Renal pelvis (tissue), 12 donors: ENCODE measurements around the gene BANP. TPM values are rescaled to one million over a fixed set of nuclear protein-coding genes. Genes with fewer than 3 reads are reported as not detected.
"Not testable (repeated sequence)": the region's sequence is repeated elsewhere in the genome, so short reads cannot be mapped to it uniquely, and the experiment has no call there.

ENCODE experiments used
- DNase-seq: peaks from one replicate; pipeline ENCODE4 v3.0.0-alpha.2; 2013
- long read RNA-seq, 16 experiments: transcript quantifications; one replicate each; lab custom pipeline, GENCODE V29; 2026
- polyA plus RNA-seq, 3 donors: library from polyadenylated mRNA; unstranded; fragments of 120-200 nt; gene quantifications; one replicate each; pipeline ENCODE4 v1.2.1, GENCODE V29; 2013; ENCODE audit not compliant: insufficient read length in 3 of 3

The BANP gene
- 10 to 100 TPM; 23.1 to 27.4 (median 27.3) TPM for polyA plus RNA-seq
- long read RNA-seq, donor 1, partial matches to known transcripts, result 0 of 3 reads
- long read RNA-seq, donor 1, other reads (novel, unspliced or antisense), result 0 of 3 reads
- long read RNA-seq, donor 2, partial matches to known transcripts, result 5 of 10 reads
- long read RNA-seq, donor 2, other reads (novel, unspliced or antisense), result 0 of 10 reads
- long read RNA-seq, donor 3, partial matches to known transcripts, result 0 of 4 reads
- long read RNA-seq, donor 3, other reads (novel, unspliced or antisense), result 0 of 4 reads
- long read RNA-seq, donor 4, partial matches to known transcripts, result 0 of 2 reads
- long read RNA-seq, donor 4, other reads (novel, unspliced or antisense), result 0 of 2 reads
- long read RNA-seq, donor 5, partial matches to known transcripts, result 0 of 2 reads
- long read RNA-seq, donor 5, other reads (novel, unspliced or antisense), result 0 of 2 reads
- long read RNA-seq, donor 6, partial matches to known transcripts, result 0 of 4 reads
- long read RNA-seq, donor 6, other reads (novel, unspliced or antisense), result 0 of 4 reads
- long read RNA-seq, donor 7, partial matches to known transcripts, result 5 of 10 reads
- long read RNA-seq, donor 7, other reads (novel, unspliced or antisense), result 0 of 10 reads
- long read RNA-seq, donor 8, partial matches to known transcripts, result 0 of 2 reads
- long read RNA-seq, donor 8, other reads (novel, unspliced or antisense), result 0 of 2 reads
- long read RNA-seq, donor 9, partial matches to known transcripts, result 0 of 7 reads
- long read RNA-seq, donor 9, other reads (novel, unspliced or antisense), result 0 of 7 reads
- long read RNA-seq, donor 10, partial matches to known transcripts, result 0 of 2 reads
- long read RNA-seq, donor 10, other reads (novel, unspliced or antisense), result 0 of 2 reads
- long read RNA-seq, donor 11, result 0 reads
- long read RNA-seq, donor 12, partial matches to known transcripts, result 0 of 4 reads
- long read RNA-seq, donor 12, other reads (novel, unspliced or antisense), result 0 of 4 reads
- long read RNA-seq, donor 13, partial matches to known transcripts, result 0 of 1 reads
- long read RNA-seq, donor 13, other reads (novel, unspliced or antisense), result 0 of 1 reads
- long read RNA-seq, donor 14, result 0 reads
- long read RNA-seq, donor 15, result 0 reads
- long read RNA-seq, donor 16, partial matches to known transcripts, result 0 of 2 reads
- long read RNA-seq, donor 16, other reads (novel, unspliced or antisense), result 0 of 2 reads

GRCh38 chr16:87950765-87951551 is at the start of gene BANP:
TSS of gene BANP (plus strand) at chr16:87951434. CDS start at chr16:87975116, 23,682 bp downstream.
- DNase-seq, result peak; percentile 99

GRCh38 chr16:87904963-87905362 is 46.3 kb upstream of the BANP start:
- DNase-seq, result not testable (repeated sequence)

- DNase-seq, result not testable (repeated sequence)
These were observed 45.7 kb upstream of the BANP start for GRCh38 chr16:87905521-87905920.

- DNase-seq, result not testable (repeated sequence)
These were observed 43.1 kb upstream of the BANP start for GRCh38 chr16:87908101-87908500.

GRCh38 chr16:87909203-87909935 is 41.9 kb upstream of the BANP start:
- DNase-seq, result not testable (repeated sequence)

GRCh38 chr16:87911106-87911763 is 40.0 kb upstream of the BANP start:
- DNase-seq, result not testable (repeated sequence)

- not testable (repeated sequence) for DNase-seq
These were observed 38.5 kb upstream of the BANP start for GRCh38 chr16:87912691-87913090.

- not testable (repeated sequence) for DNase-seq
These were observed 37.1 kb upstream of the BANP start for GRCh38 chr16:87914021-87914725.

GRCh38 chr16:87914812-87915211 is 36.4 kb upstream of the BANP start:
- DNase-seq, result no peak

GRCh38 chr16:87917503-87917902 is 33.7 kb upstream of the BANP start:
- DNase-seq, result no peak

GRCh38 chr16:87918338-87918737 is 32.9 kb upstream of the BANP start:
- no peak for DNase-seq

GRCh38 chr16:87918866-87919680 is 32.2 kb upstream of the BANP start:
- no peak for DNase-seq

GRCh38 chr16:87919681-87919994 is 31.6 kb upstream of the BANP start:
- no peak for DNase-seq

GRCh38 chr16:87921236-87921773 is 29.9 kb upstream of the BANP start:
- no peak for DNase-seq

GRCh38 chr16:87922250-87922871 is 28.9 kb upstream of the BANP start:
- DNase-seq, result no peak

GRCh38 chr16:87924041-87924810 is 27.0 kb upstream of the BANP start:
- DNase-seq, result peak; percentile 59
